Measurements from ENCODE around the gene ZNF70.

Gene ZNF70

DNA sequence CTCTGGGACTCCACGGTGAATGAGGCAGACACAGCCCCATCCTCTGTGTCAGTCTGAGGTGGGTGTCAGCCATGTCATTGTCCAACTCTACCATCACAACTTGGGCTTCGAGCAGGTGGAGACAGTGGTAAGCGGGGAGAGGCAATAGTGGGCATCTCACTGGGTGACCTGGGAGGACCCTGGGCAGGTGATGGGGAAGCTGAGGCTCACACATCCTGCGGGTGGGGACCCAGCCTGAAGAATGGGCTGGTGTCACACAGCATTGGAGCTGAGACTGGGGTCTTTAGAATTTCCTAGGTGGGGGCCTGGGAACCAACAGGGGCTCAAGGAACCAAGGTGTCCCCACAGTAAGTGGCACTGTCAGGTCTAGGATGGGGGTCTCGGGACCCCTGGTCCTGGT lies 28.8 kb upstream of the ZNF70 start:
- DNase-seq (ENCODE audit: low read depth, low spot score) = no peak

DNA sequence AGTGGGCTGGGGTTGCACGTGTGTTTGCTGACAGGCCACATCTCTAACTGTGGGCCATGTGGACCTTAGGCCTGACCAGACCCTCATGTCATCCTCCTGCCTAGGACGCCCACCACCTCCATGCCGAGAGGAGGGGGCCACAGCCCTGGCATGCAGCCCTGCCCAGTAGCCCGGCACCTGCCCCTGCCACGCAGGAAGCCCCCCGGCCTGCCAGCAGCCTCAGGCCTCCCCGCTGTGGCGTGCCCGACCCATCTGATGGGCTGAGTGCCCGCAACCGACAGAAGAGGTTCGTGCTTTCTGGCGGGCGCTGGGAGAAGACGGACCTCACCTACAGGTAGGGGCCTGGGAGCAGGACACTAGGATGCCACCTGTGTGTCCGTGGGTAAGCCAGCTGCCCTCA lies 28.2 kb upstream of the ZNF70 start:
- DNase-seq (ENCODE audit: low read depth, low spot score) = no peak

- no peak for DNase-seq (ENCODE audit: low read depth, low spot score)
These were observed 27.6 kb upstream of the ZNF70 start for GRCh38 chr22:23778577-23778900.

DNA sequence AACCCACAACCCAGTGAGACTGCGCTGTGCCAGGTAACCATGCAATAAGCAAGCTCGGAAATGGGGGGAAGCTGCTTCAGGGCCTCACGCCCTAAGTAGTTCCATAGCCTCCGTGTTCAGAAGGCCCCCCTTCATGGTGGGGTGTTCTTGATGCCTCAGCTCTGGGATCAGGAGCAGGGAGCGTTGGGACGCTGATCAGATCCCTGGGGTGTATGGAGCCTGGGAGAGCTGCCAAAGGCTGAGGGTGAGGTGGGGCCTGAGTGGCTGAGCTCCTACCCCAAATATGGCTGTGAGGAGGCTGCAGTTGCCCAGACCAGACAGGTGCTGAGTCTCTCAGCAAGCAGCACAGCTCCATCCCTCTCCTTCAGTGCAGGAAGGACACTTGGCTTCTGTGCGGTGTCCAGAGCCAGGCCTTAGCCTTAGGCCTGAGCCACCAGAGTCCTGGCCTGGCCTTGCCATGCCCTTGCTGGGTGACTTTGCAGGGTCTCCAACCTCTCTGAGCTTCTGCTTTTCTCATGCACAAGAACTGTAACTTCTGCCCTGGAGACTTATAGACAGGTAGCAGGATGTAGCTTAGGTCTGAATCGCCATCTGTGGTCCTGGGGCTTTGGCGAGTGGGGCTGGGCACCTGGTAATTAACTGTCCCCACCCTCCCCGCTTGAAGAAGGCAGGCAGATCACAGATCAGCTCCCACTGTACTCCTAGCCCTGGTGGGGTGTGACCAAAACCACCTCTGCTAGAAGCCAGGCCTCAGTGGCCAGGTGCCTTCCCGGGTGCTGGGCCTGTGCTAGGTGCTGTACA lies 27.1 kb upstream of the ZNF70 start:
- DNase-seq (ENCODE audit: low read depth, low spot score) = no peak

DNA sequence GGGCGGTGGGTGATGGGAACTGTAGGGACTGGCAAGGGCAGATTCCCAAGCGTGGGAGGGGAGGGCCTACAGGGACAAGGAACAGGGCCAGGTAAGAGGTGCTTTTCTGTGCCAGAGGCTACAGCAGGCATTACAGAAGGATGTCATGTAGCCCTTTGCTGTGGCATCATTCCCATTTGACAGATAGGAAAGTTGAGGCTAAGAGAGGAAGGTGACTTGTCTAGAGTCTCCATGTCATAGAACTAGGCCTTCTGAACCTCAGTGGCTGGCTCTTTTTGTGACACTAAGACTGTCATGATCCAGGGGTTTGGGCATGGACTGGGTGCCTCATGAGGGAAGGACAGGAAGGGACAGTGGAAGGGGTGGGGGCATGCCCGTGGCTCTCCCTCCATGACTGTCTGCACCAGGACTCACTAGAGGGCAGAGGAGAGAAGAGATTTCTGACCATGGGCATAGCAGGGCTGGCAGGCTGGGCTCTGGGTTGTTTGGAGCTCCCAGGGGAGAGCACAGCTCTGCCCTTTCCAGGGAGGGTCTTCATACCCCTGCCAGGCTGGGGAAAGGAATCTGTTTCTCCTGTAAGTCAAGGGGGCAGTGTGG lies 25.0 kb upstream of the ZNF70 start:
- no peak for DNase-seq (ENCODE audit: low read depth, low spot score)

DNA sequence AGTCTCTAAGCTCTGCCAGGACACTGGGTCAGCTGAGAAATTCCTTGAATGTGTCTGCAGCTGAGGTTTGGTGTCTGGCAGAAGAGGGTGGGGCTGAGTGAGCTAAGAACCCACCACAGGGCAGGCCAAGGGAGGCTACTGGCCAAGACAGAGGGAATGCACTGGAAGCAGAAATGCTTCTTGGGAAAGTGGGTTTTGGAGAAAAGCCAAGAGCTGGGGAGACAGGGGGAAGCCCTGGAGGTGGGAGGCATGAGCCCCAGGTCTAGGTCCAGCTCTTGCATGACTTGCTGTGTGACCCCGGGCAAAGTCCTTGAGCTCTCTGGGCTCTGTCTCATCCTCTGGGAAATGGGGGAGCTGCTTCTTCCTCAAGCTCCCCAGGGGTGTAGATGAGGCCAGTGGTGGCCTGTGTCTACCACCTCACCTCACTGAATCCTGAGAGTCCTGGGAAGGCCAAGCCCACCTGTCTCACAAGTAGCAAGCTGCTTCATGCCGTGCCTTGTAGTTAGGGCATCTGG lies 24.1 kb upstream of the ZNF70 start:
- no peak for DNase-seq (ENCODE audit: low read depth, low spot score)

DNA sequence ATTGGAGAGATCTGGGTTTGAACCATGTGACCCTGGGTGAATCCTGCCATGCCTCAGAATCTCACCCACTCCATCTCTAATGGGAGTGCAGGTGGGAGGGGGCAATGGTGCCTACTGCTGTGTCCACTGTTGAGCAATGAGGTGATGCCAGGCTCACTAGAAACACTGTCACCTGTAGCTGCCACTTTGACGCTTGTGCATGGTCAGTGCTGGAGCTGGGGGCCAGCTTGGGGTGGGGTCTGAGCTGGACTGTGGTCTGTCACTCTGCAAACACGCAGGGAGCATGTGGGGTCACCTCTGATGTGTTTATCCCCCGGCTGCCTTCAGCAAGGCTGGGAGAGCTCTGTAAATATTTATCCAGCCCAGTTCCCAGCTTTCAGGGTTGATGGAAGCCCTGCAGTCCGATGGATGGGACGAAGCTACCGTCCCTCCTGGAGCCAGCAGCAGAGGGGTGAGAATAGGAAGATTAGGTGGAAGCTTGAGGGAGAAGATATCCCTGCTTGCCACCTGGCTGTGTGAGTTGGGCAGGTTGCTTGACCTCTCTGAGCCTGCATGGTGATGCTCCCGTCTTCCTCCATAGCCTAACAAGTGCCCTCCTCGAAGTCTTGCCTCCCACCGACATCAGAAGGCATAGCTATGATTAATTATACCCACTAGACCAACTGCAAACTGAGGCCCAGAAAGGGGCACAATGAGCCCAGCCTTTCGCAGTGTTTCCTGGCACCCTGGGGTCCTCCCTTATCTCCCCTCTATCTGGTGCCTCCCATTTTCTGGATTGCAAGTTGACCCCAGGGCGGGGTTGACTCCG lies 23.4 kb upstream of the ZNF70 start:
- no peak for DNase-seq (ENCODE audit: low read depth, low spot score)

DNA sequence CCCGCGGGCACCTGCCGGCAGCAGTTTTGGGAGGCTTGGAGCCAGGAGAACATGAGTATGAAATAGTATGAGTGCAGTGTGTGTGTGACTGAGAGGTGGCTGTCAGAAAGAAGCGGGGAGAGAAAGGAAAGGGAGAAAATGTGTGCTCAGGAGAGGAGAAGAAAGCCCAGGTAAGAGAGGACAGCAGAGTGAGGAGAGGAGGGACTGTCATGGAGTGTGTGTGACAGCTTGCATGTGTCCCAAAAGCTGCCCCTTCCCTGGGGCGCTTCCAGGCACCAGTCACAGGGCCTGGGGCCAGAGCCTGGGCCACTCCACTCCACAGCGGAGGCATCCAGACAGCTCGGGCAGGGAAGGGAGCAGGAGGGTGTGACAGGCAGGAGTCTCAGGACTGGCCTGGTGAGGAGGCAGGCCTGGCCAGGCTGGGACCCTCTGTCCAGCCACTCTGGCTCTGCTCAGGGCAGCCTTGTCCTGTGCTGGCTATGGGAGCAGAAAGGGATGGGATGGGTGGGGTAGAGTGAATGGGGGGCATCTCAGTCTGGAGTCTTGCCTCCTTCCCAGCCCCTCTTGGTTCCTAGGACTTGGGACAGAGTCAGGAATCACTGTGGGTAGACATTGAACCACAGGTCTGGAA lies 22.7 kb upstream of the ZNF70 start:
- DNase-seq (ENCODE audit: low read depth, low spot score) = no peak

DNA sequence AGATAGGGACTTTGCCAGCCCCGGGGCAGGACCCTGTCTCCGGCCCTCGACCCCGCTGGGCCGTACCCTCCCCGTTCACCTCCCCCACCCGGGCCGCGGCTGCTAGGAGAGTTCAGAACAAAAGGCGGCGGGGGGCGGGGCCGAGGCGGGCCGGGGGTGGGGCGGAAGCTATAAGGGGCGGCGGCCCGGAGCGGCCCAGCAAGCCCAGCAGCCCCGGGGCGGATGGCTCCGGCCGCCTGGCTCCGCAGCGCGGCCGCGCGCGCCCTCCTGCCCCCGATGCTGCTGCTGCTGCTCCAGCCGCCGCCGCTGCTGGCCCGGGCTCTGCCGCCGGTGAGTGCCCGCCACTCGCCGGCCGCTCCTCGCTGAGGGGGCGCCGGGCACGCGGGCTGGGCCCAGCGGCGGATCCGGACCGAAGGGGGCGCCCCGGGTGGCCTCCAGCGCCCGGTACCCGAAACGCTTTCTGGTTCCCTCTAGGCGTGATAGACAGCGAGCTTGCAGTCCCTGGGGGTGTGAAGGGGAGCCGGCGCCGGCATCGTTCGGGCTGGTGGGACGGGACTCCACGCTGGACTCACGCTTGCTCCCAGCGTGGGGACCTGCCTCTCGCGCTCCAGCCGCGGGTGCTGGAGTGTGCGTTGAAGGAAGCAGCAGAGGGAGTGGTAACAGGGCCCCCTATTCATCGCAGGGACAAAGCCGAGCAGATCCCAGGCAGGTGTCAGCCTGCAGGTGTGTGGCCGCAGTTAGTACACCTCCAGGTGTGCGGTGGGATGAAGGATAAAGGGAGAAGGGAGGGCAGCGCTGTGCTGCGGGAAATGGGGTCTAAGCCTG lies 21.9 kb upstream of the ZNF70 start, which contains the start of gene MMP11:
MMP11 (plus strand) TSS at position 201 of the 825 bp plus-strand sequence; CDS start at position 223, 22 bp downstream.
- DNase-seq (ENCODE audit: low read depth, low spot score) = no peak

DNA sequence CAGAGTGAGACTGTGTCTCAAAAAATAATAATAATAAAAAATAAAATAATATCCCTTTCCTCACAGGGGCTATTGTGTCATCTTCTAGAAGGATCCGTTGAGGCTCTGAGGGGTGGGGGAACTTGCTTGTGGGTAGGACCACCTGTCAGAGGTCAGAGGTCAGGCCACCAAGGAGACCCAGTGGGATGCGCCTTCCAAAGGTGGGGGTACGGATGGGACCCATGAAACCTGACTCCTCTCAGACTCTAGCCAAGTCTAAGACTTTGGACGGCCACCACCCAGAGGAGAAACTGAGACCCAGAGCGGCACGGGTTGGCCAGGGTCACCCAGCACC lies 21.4 kb upstream of the ZNF70 start:
- no peak for DNase-seq (ENCODE audit: low read depth, low spot score)

DNA sequence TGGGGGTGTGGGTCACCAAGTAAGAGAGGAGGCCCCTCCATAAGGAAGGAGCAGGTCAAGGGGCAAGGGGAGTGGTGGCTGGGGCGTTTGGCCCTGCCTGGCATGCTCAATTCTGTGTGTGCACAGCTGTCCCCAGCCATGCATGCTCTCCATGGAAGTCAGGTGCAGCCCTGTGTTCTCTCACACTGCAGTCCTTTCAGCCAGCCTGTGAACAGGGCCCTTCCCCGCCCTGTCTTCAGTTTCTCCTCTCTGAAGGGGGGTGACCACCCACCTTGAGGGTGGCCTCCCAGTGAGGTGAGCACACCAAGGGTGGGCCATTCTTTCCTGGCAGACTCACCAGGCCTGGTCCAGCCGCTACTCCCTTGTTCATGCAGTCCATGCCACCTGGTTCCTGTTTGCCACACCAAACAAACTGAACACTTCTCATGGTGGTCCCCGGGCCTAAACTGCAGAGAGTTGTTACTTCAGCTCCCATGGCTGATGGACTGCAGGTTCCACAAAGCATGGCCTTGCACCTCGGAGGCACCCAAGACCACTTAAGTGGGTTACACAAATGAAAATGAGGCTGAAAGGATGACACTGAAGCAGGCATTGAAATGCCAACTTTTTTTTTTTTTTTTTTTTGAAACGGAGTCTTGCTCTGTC lies 18.5 kb upstream of the ZNF70 start:
- DNase-seq (ENCODE audit: low read depth, low spot score) = no peak

- peak; percentile 50 for DNase-seq (ENCODE audit: low read depth, low spot score)
These were observed 17.0 kb upstream of the ZNF70 start, which contains the start of gene CHCHD10 for GRCh38 chr22:23767673-23768548. Gene CHCHD10 (minus strand): TSS chr22:23767972. CDS start chr22:23767874, 98 bp downstream.

GRCh38 chr22:23767303-23767672 lies 16.4 kb upstream of the ZNF70 start:
- DNase-seq (ENCODE audit: low read depth, low spot score) = no peak

- no peak for DNase-seq (ENCODE audit: low read depth, low spot score)
These were observed 14.3 kb upstream of the ZNF70 start for GRCh38 chr22:23764899-23765881.

DNA sequence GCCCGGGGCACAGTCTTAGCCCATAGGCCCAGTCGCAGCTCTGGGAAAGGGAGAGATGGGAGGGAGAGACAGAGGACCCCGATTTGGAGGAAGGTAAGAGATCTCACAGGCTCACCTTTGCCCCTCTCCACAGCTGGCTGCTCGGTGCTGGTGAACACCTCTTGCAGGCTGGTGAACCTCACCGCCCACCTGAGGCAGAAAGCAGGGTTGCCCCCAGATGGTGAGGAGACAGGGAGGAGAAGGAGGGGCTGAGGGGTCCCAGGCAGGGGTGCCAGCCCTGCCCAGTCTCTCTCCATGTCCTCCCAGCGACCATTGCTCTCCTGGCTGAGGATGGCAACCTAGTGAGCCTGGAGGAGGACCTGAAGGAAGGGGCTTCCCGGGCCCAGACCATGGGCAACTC lies 13.0 kb upstream of the ZNF70 start:
- DNase-seq (ENCODE audit: low read depth, low spot score) = no peak

GRCh38 chr22:23763579-23763945 lies 12.7 kb upstream of the ZNF70 start:
- no peak for DNase-seq (ENCODE audit: low read depth, low spot score)

DNA sequence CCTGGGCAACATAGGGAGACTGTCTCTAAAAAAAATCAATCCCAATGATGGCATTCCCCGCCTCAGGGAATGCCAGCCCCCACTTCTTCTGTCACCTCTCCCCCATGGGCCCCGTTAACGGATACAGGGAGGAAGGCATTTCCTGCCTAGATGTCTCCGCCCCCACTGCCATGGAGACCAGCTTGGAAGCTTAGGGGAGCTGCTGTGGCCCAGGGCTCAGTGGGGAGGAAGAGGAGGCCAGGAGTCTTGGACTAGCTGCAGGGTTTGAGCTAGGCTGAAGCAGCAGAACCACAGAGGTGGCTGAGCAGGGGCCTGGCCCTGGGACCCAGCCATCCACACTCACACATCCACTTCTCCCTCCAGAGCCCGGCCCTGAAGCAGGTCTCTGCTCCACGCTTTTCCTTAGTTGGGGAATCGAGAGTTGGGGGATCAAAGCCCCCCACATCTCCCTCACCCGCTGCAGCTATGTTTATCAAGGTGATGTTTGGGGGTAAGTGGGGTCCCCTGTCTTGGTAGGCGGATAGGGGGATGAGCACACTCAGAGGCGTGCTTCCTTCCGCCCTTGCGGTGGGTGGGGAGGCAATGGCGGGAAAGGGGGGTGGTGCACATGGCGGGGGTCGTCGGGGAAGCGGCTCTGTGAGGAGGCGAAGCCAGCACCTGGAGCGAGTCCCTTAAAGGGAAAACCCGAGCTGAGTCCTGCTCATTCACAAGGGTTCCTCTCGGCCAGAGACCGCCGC lies 12.1 kb upstream of the ZNF70 start, which contains the start of gene C22orf15:
C22orf15 (plus strand) TSS at position 149 of the 737 bp plus-strand sequence; CDS start at position 466, 317 bp downstream.
- no peak for DNase-seq (ENCODE audit: low read depth, low spot score)

DNA sequence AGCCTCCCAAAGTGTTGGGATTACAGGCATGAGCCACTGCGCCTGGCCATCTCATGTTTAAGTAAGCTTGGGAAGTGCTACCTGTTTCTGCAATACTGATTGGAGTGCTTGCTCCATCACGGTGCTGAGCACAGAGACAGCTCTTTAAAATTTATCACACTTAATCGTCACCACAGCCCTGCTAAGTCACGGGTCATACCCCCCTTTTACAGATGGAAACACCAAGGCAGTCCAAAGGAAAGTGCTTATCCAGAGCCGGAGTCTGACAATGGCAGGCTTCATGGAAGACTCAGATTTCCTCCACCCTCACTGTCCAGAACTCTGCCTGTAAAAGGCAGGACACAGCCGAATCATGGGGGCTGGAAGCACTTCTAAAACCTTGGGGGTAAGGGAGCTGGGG lies 9.1 kb upstream of the ZNF70 start:
- DNase-seq (ENCODE audit: low read depth, low spot score) = no peak
